K562 (cell line): Measurements from ENCODE around the gene C11orf98. TPM values are rescaled to one million over a fixed set of nuclear protein-coding genes. Genes with fewer than 3 reads are reported as not detected.

ENCODE experiments used
- BCL6 ChIP-seq: fragments of 250-450 bp; sonication (Bioruptor Pico); IDR thresholded peaks from 2 replicates; pipeline ENCODE4 v1.4.0; 2020
- BRF1 ChIP-seq: IDR thresholded peaks from 3 replicates; pipeline ENCODE4 v1.6.1; 2011; ENCODE audit warnings: borderline replicate concordance, mild to moderate bottlenecking; ENCODE audit not compliant: insufficient read length; ENCODE audit errors: extremely low read depth
- CBX2 ChIP-seq: fragments of 200-600 bp; sonication (generic); IDR thresholded peaks from one replicate; pipeline ENCODE4 v1.6.1; 2012; ENCODE audit warnings: mild to moderate bottlenecking, low read length, inconsistent platforms; ENCODE audit not compliant: insufficient read depth, poor library complexity, severe bottlenecking
- ETS2 ChIP-seq: IDR thresholded peaks from 2 replicates; pipeline ENCODE4 v1.6.1; 2016; ENCODE audit warnings: borderline replicate concordance, missing genetic modification characterization, mild to moderate bottlenecking, moderate library complexity, missing compliant biosample characterization; ENCODE audit not compliant: poor library complexity, severe bottlenecking
- GATAD2B ChIP-seq: fragments of 450-650 bp; IDR thresholded peaks from 2 replicates; pipeline ENCODE4 v1.6.1; 2017; ENCODE audit warnings: mild to moderate bottlenecking, borderline replicate concordance
- HCFC1 ChIP-seq: IDR thresholded peaks from 2 replicates; pipeline ENCODE4 v1.6.1; 2012; ENCODE audit warnings: low read depth, low read length, improper control_type of control experiment
- HNRNPH1 ChIP-seq: fragments of 200-400 bp; formaldehyde crosslinking; optimal IDR thresholded peaks from 2 replicates; pipeline ENCODE3; 2017; ENCODE audit warnings: low read depth, mild to moderate bottlenecking, low read length, moderate library complexity
- KLF13 ChIP-seq: fragments of 450-650 bp; IDR thresholded peaks from 2 replicates; pipeline ENCODE4 v1.6.1; 2016; ENCODE audit warnings: missing genetic modification characterization, low read depth, mild to moderate bottlenecking, missing compliant biosample characterization, moderate library complexity, borderline replicate concordance
- LARP7 ChIP-seq: fragments of 450-650 bp; IDR thresholded peaks from 2 replicates; pipeline ENCODE4 v1.6.1; 2016
- MTA2 ChIP-seq: fragments of 450-650 bp; IDR thresholded peaks from 2 replicates; pipeline ENCODE4 v1.6.1; 2016; ENCODE audit warnings: low read depth
- PYGO2 ChIP-seq: fragments of 450-650 bp; IDR thresholded peaks from 2 replicates; pipeline ENCODE4 v1.6.1; 2016; ENCODE audit warnings: mild to moderate bottlenecking, missing genetic modification characterization, moderate library complexity, missing compliant biosample characterization
- RBFOX2 ChIP-seq: fragments of 200-400 bp; formaldehyde crosslinking; IDR thresholded peaks from 2 replicates; pipeline ENCODE4 v1.6.1; 2017; ENCODE audit warnings: low read depth, mild to moderate bottlenecking, low read length, moderate library complexity
- SAFB2 ChIP-seq: fragments of 200-400 bp; formaldehyde crosslinking; IDR thresholded peaks from 2 replicates; pipeline ENCODE4 v1.6.1; 2018; ENCODE audit warnings: borderline replicate concordance, low read length, low read depth, moderate library complexity; ENCODE audit not compliant: severe bottlenecking
- SRSF7 ChIP-seq: fragments of 200-400 bp; formaldehyde crosslinking; optimal IDR thresholded peaks from 2 replicates; pipeline ENCODE3; 2017; ENCODE audit warnings: mild to moderate bottlenecking, low read depth, low read length
- polyA plus RNA-seq, 8 experiments: library from polyadenylated mRNA; depleted of rRNA in 4 of 8; stranded (reverse) in 5 of 8; unstranded in 3 of 8; fragments of >200 nt; fragmentation: Nextera tagmentation in 2 of 8; fragmentation: Illumina TruSeq in 1 of 8; extraction: Ambion mirVana in 2 of 8; extraction: Trizol in 1 of 8; gene quantifications; 2 replicates each; pipeline versions ENCODE4 v1.2.1 to v1.2.3, GENCODE V29; 2011 to 2014; ENCODE audit warnings: inconsistent platforms in 1 of 8, missing spikeins in 1 of 8
- total RNA-seq, 7 experiments: library from RNA; depleted of rRNA in 6 of 7; stranded (reverse); fragments of >200 nt in 6 of 7; fragmentation: Illumina TruSeq in 2 of 7; extraction: Trizol in 2 of 7; gene quantifications; 2 replicates each; pipeline versions ENCODE4 v1.2.1 to v1.2.3, GENCODE V29; 2011 to 2021; ENCODE audit warnings: low replicate concordance in 1 of 7
- TF ChIP-seq, protein P1 (sequence below): fragments of 200-800 bp; sonication (Bioruptor generic); IDR thresholded peaks from 2 replicates; pipeline ENCODE4 v1.6.1; 2016; ENCODE audit warnings: missing genetic modification characterization, missing compliant biosample characterization
- TF ChIP-seq, protein P2 (sequence below): fragments of 450-650 bp; formaldehyde crosslinking; IDR thresholded peaks from 2 replicates; pipeline ENCODE4 v1.4.0; 2020; ENCODE audit warnings: mild to moderate bottlenecking, moderate library complexity
- TF ChIP-seq, protein P3 (sequence below): sonication (generic); formaldehyde crosslinking; IDR thresholded peaks from 2 replicates; pipeline ENCODE4 v1.8.0; 2022; ENCODE audit warnings: missing genetic modification reagents, mild to moderate bottlenecking, borderline replicate concordance
- TF ChIP-seq, protein P4 (sequence below): sonication (generic); formaldehyde crosslinking; IDR thresholded peaks from 2 replicates; pipeline ENCODE4 v1.8.0; 2023; ENCODE audit warnings: mild to moderate bottlenecking, missing genetic modification reagents

The C11orf98 gene
- total and polyA plus RNA-seq, 9 of the 15 experiments (the other 6 are each of a cell fraction or from before 2014, with no cell fraction given): 103 to 352 (median 218) TPM

DNA sequence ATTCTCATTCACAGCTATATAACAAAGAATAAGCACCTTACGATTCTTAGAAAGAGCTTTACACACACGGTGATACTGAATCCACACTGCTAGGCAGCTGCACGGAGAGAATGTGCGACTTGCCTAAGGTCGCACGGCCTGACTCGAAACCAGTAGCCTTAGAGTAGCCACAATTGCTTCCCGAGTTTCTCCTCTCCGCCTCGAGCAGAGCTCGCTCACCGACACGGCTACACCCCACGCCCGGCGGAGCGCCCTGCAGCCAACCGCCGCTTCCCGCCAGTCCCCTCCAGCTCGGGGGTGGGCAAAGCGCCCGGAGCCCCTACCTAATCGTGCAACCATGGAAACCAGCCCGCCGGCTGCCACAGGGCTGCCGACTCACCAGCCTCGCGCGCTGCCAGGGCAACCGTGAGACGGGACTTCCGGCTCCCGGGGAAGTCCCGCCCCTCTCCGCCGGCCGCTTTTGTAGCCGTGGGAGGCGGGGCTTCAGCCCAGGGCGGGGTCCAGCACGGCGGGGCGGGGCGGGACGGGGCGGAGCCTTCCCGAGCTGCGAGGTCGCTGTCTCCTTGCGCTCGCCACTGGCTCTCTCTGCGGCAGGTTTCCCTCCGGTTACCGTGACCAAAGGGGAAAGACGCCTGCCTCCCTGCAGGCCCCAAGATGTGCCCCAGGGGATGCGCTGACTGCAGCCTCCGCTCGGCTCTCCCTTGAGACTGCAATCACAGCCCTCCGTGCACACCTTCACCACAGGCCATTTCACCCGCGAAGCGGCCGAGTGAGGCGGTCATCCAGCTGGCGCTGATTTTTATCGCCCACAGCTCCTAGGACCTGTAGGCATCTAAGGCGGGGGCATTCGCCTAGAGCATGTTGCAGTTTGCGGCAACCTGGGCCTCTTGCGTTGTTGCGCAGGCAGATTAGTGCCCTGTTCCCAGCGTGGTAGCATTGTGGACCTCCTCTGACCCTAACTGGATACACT lies 41.2 kb upstream of the C11orf98 start (continued):
- TF ChIP-seq KLF13: 0 out of 2 replicates have a peak, but pooled peaks have one; percentile 17
- no peak for TF ChIP-seq SAFB2
- TF ChIP-seq, protein P1, sequence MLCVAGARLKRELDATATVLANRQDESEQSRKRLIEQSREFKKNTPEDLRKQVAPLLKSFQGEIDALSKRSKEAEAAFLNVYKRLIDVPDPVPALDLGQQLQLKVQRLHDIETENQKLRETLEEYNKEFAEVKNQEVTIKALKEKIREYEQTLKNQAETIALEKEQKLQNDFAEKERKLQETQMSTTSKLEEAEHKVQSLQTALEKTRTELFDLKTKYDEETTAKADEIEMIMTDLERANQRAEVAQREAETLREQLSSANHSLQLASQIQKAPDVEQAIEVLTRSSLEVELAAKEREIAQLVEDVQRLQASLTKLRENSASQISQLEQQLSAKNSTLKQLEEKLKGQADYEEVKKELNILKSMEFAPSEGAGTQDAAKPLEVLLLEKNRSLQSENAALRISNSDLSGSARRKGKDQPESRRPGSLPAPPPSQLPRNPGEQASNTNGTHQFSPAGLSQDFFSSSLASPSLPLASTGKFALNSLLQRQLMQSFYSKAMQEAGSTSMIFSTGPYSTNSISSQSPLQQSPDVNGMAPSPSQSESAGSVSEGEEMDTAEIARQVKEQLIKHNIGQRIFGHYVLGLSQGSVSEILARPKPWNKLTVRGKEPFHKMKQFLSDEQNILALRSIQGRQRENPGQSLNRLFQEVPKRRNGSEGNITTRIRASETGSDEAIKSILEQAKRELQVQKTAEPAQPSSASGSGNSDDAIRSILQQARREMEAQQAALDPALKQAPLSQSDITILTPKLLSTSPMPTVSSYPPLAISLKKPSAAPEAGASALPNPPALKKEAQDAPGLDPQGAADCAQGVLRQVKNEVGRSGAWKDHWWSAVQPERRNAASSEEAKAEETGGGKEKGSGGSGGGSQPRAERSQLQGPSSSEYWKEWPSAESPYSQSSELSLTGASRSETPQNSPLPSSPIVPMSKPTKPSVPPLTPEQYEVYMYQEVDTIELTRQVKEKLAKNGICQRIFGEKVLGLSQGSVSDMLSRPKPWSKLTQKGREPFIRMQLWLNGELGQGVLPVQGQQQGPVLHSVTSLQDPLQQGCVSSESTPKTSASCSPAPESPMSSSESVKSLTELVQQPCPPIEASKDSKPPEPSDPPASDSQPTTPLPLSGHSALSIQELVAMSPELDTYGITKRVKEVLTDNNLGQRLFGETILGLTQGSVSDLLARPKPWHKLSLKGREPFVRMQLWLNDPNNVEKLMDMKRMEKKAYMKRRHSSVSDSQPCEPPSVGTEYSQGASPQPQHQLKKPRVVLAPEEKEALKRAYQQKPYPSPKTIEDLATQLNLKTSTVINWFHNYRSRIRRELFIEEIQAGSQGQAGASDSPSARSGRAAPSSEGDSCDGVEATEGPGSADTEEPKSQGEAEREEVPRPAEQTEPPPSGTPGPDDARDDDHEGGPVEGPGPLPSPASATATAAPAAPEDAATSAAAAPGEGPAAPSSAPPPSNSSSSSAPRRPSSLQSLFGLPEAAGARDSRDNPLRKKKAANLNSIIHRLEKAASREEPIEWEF: no peak
- TF ChIP-seq PYGO2 (tag): no peak
- TF ChIP-seq LARP7: no peak
- TF ChIP-seq, protein P2, sequence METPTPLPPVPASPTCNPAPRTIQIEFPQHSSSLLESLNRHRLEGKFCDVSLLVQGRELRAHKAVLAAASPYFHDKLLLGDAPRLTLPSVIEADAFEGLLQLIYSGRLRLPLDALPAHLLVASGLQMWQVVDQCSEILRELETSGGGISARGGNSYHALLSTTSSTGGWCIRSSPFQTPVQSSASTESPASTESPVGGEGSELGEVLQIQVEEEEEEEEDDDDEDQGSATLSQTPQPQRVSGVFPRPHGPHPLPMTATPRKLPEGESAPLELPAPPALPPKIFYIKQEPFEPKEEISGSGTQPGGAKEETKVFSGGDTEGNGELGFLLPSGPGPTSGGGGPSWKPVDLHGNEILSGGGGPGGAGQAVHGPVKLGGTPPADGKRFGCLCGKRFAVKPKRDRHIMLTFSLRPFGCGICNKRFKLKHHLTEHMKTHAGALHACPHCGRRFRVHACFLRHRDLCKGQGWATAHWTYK (CRISPR knock-in tag): no peak
- TF ChIP-seq RBFOX2: peak; percentile 69
- TF ChIP-seq HCFC1: peak; percentile 24; the same call in 1 of the 2 replicates
- TF ChIP-seq BCL6: no peak
- TF ChIP-seq SRSF7: no peak
- TF ChIP-seq GATAD2B: no peak
- no peak for TF ChIP-seq BRF1
- TF ChIP-seq, protein P3, sequence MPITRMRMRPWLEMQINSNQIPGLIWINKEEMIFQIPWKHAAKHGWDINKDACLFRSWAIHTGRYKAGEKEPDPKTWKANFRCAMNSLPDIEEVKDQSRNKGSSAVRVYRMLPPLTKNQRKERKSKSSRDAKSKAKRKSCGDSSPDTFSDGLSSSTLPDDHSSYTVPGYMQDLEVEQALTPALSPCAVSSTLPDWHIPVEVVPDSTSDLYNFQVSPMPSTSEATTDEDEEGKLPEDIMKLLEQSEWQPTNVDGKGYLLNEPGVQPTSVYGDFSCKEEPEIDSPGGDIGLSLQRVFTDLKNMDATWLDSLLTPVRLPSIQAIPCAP (CRISPR knock-in tag): no peak
- TF ChIP-seq MTA2: no peak
- TF ChIP-seq, protein P4, sequence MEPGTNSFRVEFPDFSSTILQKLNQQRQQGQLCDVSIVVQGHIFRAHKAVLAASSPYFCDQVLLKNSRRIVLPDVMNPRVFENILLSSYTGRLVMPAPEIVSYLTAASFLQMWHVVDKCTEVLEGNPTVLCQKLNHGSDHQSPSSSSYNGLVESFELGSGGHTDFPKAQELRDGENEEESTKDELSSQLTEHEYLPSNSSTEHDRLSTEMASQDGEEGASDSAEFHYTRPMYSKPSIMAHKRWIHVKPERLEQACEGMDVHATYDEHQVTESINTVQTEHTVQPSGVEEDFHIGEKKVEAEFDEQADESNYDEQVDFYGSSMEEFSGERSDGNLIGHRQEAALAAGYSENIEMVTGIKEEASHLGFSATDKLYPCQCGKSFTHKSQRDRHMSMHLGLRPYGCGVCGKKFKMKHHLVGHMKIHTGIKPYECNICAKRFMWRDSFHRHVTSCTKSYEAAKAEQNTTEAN: no peak
- no peak for TF ChIP-seq CBX2
- TF ChIP-seq ETS2 (tag): no peak
- no peak for TF ChIP-seq HNRNPH1
